ENCODE data around the gene CACNA1A.
A peak's percentile ranks its signal among the peaks of the same experiment; 100 is the strongest.
"Not testable (repeated sequence)": the region's sequence is repeated elsewhere in the genome, so short reads cannot be mapped to it uniquely, and the experiment has no call there.

CACNA1A gene

DNA sequence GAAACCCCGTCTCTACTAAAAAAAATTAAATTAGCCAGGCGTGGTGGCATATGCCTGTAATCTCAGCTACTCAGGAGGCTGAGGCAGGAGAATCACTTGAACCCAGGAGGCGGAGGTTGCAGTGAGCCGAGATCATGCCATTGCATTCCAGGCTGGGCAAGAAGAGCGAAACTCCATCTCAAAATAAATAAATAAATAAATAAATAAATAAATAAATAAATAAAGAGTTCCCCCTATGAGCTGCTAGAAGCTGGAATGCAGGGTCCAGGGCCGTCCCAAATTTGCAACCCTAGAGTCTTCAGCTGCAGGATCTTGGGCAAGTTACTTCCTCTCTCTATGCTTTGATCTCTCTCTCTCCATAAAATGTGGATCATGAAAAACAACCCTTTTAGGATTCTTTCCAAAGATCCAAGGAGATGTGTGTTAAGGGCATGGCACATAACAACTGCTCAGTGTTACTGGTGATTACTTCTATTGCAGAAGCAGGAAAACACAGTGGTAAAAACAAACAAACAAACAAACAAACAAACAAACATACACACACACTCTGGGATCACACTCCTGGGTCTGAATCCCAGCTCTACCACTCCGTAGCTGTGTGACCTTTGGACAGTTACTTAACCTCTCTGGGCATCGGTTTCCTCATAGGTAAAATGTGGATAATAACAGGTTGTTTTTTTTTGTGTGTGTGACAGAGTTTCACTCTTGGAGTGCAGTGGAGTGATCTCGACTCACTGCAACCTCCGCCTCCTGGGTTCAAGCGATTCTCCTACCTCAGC, 78.8 kb downstream of the CACNA1A start:
- no peak for DNase-seq (ENCODE audit: low read depth)

- not testable (repeated sequence) for DNase-seq (ENCODE audit: low read depth)
Observed at GRCh38 chr19:13425875-13426274, 80.4 kb downstream of the CACNA1A start.

DNA sequence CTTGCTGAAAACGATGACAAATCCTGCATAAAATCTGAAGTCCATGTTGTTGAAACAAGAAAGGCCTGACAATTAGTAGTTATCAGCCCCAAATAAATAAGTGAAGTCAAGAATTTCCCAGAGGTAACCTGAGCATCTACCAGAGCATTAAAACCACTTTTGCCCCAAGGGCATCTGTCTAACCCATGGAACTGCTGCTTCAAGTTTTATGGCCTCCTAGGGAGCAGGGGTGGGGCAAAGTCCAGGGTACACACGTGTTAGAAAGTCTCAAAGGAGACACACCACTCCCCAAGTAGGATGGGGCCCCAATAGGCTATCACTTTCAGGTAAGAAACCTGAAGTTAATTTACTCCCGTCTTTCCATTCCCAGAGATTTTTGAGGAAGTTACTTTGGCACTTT, 81.1 kb downstream of the CACNA1A start:
- no peak for DNase-seq (ENCODE audit: low read depth)

- no peak for DNase-seq (ENCODE audit: low read depth)
Observed at GRCh38 chr19:13420780-13421179, 85.5 kb downstream of the CACNA1A start.

DNA sequence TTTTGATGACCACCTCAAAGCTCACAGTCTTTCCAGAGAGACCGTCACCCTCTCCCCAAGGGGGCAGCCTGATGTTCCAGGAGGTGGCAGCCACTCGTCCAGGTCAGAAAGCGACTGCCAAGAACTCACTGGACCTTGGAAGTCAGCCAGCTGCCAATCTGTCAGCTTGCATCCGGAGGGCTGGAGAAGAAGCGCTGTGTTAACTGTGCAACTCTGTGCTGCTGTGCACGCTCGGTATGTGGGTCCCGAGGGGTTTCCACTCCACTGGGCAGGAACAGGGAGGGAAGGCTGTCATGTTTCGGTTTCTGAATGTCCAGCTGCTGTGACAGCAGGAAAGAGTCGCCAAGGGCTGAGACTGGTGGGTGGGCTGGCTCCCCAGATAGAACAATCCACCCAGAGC, 89.2 kb downstream of the CACNA1A start:
- DNase-seq (ENCODE audit: low read depth) = no peak

- DNase-seq (ENCODE audit: low read depth) = no peak
Observed at GRCh38 chr19:13411899-13412298, 94.4 kb downstream of the CACNA1A start.

- DNase-seq (ENCODE audit: low read depth) = no peak
Observed at GRCh38 chr19:13410946-13411345, 95.3 kb downstream of the CACNA1A start.

DNA sequence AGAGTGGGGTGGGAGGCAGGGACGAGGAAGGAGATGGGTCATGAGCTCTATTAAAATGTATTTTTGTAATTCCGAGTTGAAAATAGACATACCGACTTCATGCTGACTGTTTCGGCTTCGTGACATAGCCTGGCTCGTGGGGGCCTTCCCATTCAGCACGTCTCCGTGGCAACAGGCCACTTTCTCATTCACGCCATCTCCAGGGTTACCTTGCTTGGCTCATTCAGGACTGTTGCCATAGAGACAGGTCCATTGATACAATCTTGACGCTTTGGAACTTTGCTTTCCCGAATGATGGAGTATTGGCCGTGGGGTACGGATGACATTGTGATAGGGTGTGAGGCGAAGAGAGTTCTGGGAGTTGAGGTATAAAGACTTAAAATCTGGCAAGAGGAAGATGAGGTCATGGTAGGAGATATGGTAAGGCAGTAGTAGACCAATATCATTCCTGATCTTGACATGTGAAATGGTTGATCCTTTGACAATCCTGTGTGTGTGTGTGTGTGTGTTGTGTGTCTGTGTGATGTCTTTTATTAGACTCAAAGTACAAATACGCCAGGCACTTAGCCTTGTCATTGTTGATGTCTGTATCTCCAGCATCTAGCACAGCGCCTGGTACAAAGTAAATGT, 97.3 kb downstream of the CACNA1A start:
- DNase-seq (ENCODE audit: low read depth) = no peak

GRCh38 chr19:13404236-13404635, 102.0 kb downstream of the CACNA1A start:
- no peak for DNase-seq (ENCODE audit: low read depth)

DNA sequence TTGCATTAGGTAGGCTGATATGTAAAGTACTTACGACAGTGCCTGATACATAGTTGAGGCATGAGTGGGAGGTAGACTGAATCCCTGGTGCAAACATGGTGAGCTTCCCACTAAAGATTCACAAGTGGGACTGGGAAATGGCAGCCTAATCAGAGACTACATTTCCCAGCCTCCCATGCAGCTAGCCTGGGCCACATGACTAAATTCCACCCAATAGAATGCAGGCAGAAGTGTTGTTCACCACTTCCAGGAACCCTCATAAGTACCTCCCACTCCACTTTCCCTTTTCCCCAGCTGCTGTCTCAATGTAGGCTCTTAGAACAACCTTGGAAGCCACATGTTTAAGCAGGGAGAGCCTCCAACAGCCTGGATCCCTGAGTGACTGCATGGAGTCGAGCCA, 104.9 kb downstream of the CACNA1A start:
- no peak for DNase-seq (ENCODE audit: low read depth)

- DNase-seq (ENCODE audit: low read depth) = no peak
Observed at GRCh38 chr19:13400296-13400695, 106.0 kb downstream of the CACNA1A start.

GRCh38 chr19:13399746-13400145, 106.5 kb downstream of the CACNA1A start:
- DNase-seq (ENCODE audit: low read depth) = no peak

GRCh38 chr19:13398780-13399726, 107.2 kb downstream of the CACNA1A start:
- peak; percentile 75 for DNase-seq (ENCODE audit: low read depth)

DNA sequence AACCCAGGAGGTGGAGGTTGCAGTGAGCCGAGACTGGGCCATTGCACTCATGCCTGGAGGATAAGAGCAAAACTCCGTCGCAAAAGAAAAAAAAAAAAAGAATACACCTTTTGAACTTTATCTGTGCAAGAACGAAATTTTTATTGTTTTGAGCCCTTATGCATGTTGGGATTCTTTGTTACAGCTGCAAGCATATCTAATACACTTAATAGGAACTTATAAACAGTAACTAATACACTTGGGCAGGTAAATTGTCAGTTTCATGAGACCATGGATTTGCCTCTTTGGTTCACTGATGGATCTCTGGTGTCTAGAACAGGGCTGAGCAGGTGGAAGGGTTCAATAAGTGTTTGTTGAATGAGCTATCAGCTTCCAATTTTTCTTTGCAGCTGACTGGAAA, 108.1 kb downstream of the CACNA1A start:
- no peak for DNase-seq (ENCODE audit: low read depth)

DNA sequence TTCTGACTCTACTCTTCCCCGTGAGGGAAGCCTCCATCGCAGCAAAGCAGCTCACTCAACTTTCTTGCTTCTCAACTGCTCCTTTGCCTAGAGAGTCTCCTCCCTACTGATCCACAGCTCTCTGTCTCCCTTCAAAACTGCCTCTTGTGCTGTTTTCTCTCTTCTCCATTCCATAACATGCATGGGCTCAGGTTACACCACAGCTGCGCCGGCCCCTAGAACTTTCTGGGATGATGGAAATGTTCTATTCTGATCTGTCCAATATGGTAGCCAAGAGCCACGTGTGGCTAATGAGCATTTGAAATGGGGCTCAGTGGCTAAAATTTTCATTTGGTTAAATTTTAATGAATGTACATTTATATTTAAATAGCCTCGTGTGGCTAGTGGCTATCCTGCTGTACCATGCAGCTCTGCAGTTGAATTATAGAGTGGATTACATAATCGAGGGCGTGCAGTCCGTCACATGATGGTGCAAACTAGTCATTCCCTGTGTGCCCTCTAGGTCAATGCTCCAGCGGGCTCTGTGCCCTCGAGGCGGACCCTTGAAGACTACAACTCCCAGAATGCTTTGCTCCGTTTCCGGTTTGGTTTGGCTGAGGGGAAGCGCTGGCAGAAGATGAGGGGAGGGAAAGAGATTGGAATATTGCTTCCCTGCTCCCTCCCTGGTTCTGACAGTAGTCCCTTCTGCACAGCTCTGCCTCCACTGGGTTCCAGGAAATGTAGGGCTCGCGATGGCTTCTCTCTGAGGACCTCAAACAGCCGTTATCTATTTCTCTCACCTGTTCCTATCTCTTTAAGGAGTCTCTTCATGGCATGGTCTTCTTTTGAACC, 109.8 kb downstream of the CACNA1A start:
- peak; percentile 67 for DNase-seq (ENCODE audit: low read depth)

DNA sequence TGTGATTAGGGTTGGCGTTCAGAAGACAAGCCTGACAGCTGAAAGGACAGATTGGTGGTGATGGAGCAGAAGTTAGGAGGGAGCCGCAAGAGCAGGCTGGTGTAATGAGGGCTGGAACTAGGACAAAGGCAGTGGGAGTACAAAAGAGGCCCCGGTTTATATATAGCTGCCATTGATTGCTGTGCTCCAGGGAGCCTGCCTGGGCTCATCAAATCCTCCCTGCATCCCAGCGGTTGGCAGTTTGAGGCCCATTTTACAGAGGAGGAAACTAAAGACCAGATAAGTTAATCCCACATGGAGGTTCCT, 123.7 kb downstream of the CACNA1A start:
- no peak for DNase-seq (ENCODE audit: low read depth)

DNA sequence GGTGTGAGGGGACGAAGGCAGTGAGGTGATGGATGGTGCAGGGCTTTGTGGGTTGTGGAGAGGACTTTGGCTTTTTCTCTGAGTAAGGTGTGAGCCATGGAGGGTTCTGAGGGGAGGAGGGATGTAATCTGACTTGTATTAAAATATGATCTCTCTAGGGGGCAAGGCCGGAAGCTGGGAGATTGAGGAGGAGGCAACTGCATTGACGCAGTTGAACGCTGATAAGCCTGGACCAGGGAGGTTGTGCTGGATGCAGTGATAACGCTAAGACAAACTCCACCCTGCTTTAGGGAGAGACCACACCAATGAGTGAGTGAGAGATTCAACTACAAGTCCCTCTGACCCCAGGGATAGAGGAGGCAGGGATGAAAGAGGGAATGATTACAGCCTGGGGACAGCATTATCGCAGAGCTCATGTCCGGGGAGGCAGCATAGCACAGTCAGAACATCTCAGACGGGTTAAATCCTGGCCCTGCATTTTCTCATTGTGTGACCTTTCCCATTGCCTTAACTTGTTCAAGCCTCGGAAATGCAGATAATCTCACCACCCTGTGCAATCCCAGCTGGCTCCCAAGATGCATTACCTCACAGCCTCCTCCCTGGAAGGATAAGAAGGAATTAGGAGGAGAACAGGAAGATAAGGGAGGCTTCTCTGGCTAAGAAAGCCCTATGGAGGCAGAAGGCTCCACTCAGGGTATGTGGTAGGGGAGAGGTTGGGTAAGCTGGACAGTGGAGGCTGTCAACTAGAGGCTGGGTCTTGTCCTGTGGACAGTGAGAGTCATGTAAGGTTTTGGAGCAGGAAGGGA, 124.2 kb downstream of the CACNA1A start:
- no peak for DNase-seq (ENCODE audit: low read depth)

GRCh38 chr19:13376537-13376936, 129.7 kb downstream of the CACNA1A start:
- no peak for DNase-seq (ENCODE audit: low read depth)

GRCh38 chr19:13373599-13373998, 132.7 kb downstream of the CACNA1A start:
- no peak for DNase-seq (ENCODE audit: low read depth)

- DNase-seq (ENCODE audit: low read depth) = no peak
Observed at GRCh38 chr19:13370948-13371347, 135.3 kb downstream of the CACNA1A start.

DNA sequence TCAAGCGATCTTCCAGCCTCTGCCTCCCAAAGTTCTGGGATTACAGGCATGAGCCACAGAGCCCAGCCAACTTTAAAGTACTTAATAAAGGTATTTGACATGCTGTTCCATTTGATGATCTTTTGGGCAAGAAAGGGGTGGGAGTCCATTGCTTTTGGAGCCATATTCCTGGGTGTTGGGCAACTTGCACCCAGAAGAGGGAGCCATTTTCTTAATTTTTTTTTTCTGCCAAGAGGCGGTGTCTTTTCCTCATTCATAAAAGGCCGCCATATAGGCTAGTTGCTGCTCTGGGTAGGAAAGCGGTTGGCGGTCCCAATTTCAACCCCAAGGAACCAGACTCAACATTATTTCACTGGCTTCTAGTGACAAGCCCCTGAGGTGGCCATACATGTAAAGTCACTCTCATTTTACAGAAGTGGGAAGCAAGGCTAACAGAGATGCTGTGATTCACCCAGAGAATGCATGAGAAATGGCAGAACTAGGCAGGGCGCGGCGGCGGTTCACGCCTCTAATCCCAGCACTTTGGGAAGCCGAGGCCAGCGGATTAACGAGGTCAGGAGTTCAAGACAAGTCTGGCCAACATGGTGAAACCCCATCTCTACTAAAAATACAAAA, 139.6 kb downstream of the CACNA1A start:
- DNase-seq (ENCODE audit: low read depth) = peak; percentile 2
